SK-N-SH treated with all-trans-retinoic acid at 6 μM for 48 hours (cell line): ENCODE data around the gene PLXDC2.

Experiments used
- ATAC-seq: fragments of 200-7000 bp; cut with Tn5 transposase; 3 replicates; pipeline ENCODE4 v1.9.1; 2020; ENCODE audit warnings: mild to moderate bottlenecking, moderate library complexity
- ARNTL ChIP-seq: fragments of 450-650 bp; formaldehyde crosslinking; IDR thresholded peaks from 2 replicates; pipeline ENCODE4 v1.5.0; 2020; ENCODE audit warnings: low read depth, mild to moderate bottlenecking, moderate library complexity, borderline replicate concordance
- BACH2 ChIP-seq: fragments of 250-450 bp; sonication (Bioruptor Pico); IDR thresholded peaks from 2 replicates; pipeline ENCODE4 v1.9.0; 2021; ENCODE audit warnings: mild to moderate bottlenecking, borderline replicate concordance
- CREB5 ChIP-seq: fragments of 250-450 bp; sonication (Bioruptor Pico); IDR thresholded peaks from 2 replicates; pipeline ENCODE4 v1.5.1; 2020; ENCODE audit warnings: low read depth, mild to moderate bottlenecking, moderate library complexity
- CSDC2 ChIP-seq: fragments of 250-450 bp; sonication (Bioruptor Pico); IDR thresholded peaks from 2 replicates; pipeline ENCODE4 v1.5.0; 2020; ENCODE audit warnings: mild to moderate bottlenecking, moderate library complexity
- ESRRG ChIP-seq: fragments of 250-450 bp; sonication (Bioruptor Pico); IDR thresholded peaks from 2 replicates; pipeline ENCODE4 v1.6.1; 2021; ENCODE audit warnings: mild to moderate bottlenecking
- GLIS3 ChIP-seq: fragments of 250-450 bp; sonication (Bioruptor Pico); IDR thresholded peaks from 2 replicates; pipeline ENCODE4 v1.5.0; 2020; ENCODE audit warnings: mild to moderate bottlenecking, moderate library complexity
- ISL1 ChIP-seq: fragments of 250-450 bp; sonication (Bioruptor Pico); IDR thresholded peaks from 2 replicates; pipeline ENCODE4 v2.1.2; 2022; ENCODE audit warnings: mild to moderate bottlenecking, moderate library complexity
- OSR1 ChIP-seq: fragments of 250-450 bp; sonication (Bioruptor Pico); IDR thresholded peaks from 2 replicates; pipeline ENCODE4 v1.8.0; 2022; ENCODE audit warnings: moderate library complexity, mild to moderate bottlenecking, inconsistent platforms
- PATZ1 ChIP-seq: fragments of 250-450 bp; sonication (Bioruptor Pico); IDR thresholded peaks from 2 replicates; pipeline ENCODE4 v1.8.0; 2020; ENCODE audit warnings: mild to moderate bottlenecking, moderate library complexity, borderline replicate concordance
- PPARA ChIP-seq: fragments of 250-450 bp; sonication (Bioruptor Pico); IDR thresholded peaks from 2 replicates; pipeline ENCODE4 v1.5.0; 2020; ENCODE audit warnings: mild to moderate bottlenecking, borderline replicate concordance
- RARB ChIP-seq: fragments of 250-450 bp; sonication (Bioruptor Pico); IDR thresholded peaks from 2 replicates; pipeline ENCODE4 v1.8.0; 2021; ENCODE audit warnings: mild to moderate bottlenecking, moderate library complexity
- TCF4 ChIP-seq: fragments of 250-450 bp; sonication (Bioruptor Pico); IDR thresholded peaks from 2 replicates; pipeline ENCODE4 v1.8.0; 2021; ENCODE audit warnings: mild to moderate bottlenecking, moderate library complexity, borderline replicate concordance
- TOX ChIP-seq: fragments of 250-450 bp; sonication (Bioruptor Pico); IDR thresholded peaks from 2 replicates; pipeline ENCODE4 v1.8.0; 2021; ENCODE audit warnings: mild to moderate bottlenecking, moderate library complexity, borderline replicate concordance
- TSHZ2 ChIP-seq: fragments of 250-450 bp; sonication (Bioruptor Pico); IDR thresholded peaks from 2 replicates; pipeline ENCODE4 v1.5.0; 2020; ENCODE audit warnings: mild to moderate bottlenecking, moderate library complexity
- ZC3H10 ChIP-seq: fragments of 250-450 bp; sonication (Bioruptor Pico); IDR thresholded peaks from 2 replicates; pipeline ENCODE4 v1.5.1; 2021; ENCODE audit warnings: mild to moderate bottlenecking, moderate library complexity
- ZFP3 ChIP-seq: fragments of 250-450 bp; sonication (Bioruptor Pico); IDR thresholded peaks from 2 replicates; pipeline ENCODE4 v1.5.0; 2020; ENCODE audit warnings: mild to moderate bottlenecking, moderate library complexity
- ZFP30 ChIP-seq: fragments of 450-650 bp; formaldehyde crosslinking; IDR thresholded peaks from 2 replicates; pipeline ENCODE4 v1.5.0; 2022; ENCODE audit warnings: mild to moderate bottlenecking, moderate library complexity
- ZNF565 ChIP-seq: fragments of 450-650 bp; formaldehyde crosslinking; conservative IDR thresholded peaks from 2 replicates; pipeline ENCODE4 v1.5.0; 2020; ENCODE audit warnings: low read depth, mild to moderate bottlenecking, moderate library complexity
- ZNF70 ChIP-seq: fragments of 450-650 bp; formaldehyde crosslinking; IDR thresholded peaks from 2 replicates; pipeline ENCODE4 v1.5.0; 2020; ENCODE audit warnings: mild to moderate bottlenecking, moderate library complexity
- TF ChIP-seq, protein P1 (sequence below): fragments of 250-450 bp; sonication (Bioruptor Pico); IDR thresholded peaks from 2 replicates; pipeline ENCODE4 v1.8.0; 2021; ENCODE audit warnings: low read depth, mild to moderate bottlenecking, moderate library complexity, borderline replicate concordance
- TF ChIP-seq, protein P2 (sequence below): fragments of 250-450 bp; sonication (Bioruptor Pico); IDR thresholded peaks from 2 replicates; pipeline ENCODE4 v1.5.1; 2021; ENCODE audit warnings: mild to moderate bottlenecking, moderate library complexity

PLXDC2 gene

GRCh38 chr10:20247891-20248708, 431.9 kb downstream of the PLXDC2 start:
- TF ChIP-seq ZFP30: no peak
- TF ChIP-seq, protein P1, sequence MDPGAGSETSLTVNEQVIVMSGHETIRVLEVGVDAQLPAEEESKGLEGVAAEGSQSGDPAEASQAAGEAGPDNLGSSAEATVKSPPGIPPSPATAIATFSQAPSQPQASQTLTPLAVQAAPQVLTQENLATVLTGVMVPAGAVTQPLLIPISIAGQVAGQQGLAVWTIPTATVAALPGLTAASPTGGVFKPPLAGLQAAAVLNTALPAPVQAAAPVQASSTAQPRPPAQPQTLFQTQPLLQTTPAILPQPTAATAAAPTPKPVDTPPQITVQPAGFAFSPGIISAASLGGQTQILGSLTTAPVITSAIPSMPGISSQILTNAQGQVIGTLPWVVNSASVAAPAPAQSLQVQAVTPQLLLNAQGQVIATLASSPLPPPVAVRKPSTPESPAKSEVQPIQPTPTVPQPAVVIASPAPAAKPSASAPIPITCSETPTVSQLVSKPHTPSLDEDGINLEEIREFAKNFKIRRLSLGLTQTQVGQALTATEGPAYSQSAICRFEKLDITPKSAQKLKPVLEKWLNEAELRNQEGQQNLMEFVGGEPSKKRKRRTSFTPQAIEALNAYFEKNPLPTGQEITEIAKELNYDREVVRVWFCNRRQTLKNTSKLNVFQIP (CRISPR knock-in tag): no peak
- no peak for TF ChIP-seq GLIS3 (CRISPR knock-in tag)
- TF ChIP-seq ESRRG (CRISPR knock-in tag): no peak
- TF ChIP-seq ZNF565 (CRISPR knock-in tag): no peak
- TF ChIP-seq ZNF70 (CRISPR knock-in tag): no peak
- no peak for ATAC-seq

- ATAC-seq: no peak
- TF ChIP-seq RARB (CRISPR knock-in tag): no peak
Observed at GRCh38 chr10:20254078-20254477, 437.8 kb downstream of the PLXDC2 start.

- TF ChIP-seq ZC3H10 (CRISPR knock-in tag): no peak
- TF ChIP-seq TSHZ2: no peak
- TF ChIP-seq, protein P2, sequence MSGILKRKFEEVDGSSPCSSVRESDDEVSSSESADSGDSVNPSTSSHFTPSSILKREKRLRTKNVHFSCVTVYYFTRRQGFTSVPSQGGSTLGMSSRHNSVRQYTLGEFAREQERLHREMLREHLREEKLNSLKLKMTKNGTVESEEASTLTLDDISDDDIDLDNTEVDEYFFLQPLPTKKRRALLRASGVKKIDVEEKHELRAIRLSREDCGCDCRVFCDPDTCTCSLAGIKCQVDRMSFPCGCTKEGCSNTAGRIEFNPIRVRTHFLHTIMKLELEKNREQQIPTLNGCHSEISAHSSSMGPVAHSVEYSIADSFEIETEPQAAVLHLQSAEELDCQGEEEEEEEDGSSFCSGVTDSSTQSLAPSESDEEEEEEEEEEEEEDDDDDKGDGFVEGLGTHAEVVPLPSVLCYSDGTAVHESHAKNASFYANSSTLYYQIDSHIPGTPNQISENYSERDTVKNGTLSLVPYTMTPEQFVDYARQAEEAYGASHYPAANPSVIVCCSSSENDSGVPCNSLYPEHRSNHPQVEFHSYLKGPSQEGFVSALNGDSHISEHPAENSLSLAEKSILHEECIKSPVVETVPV (CRISPR knock-in tag): no peak
- TF ChIP-seq ZFP3 (CRISPR knock-in tag): no peak
- no peak for TF ChIP-seq CSDC2
- TF ChIP-seq, protein P1 (CRISPR knock-in tag): no peak
- TF ChIP-seq RARB (CRISPR knock-in tag): no peak
- TF ChIP-seq, all 23 proteins: peak for 0
- no peak for ATAC-seq
Observed at GRCh38 chr10:20254497-20254896, 438.3 kb downstream of the PLXDC2 start.

DNA sequence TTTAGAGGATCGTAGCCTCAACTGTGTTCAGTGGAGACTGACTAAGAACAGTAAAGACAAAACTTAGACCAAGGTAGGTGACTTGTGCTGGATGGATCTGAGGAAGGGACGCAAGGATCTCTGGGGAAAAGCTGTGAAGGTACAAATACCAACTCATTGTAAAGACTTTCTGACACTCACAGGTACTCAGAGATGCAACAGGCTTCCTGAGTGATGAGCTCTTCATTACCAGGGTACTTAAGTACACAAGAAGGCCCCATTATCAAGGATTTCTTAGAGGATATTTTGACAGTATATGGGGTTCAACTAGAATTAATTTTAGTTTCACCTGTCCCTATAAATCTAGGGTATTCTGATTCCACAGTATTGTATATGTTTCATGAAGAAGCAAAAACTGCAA, 440.7 kb downstream of the PLXDC2 start:
- no peak for ATAC-seq
- TF ChIP-seq RARB (CRISPR knock-in tag): no peak
- TF ChIP-seq ARNTL (CRISPR knock-in tag): no peak
- TF ChIP-seq GLIS3 (CRISPR knock-in tag): no peak
- no peak for TF ChIP-seq ZNF70 (CRISPR knock-in tag)
- TF ChIP-seq ISL1 (CRISPR knock-in tag): no peak
- no peak for TF ChIP-seq TOX
- TF ChIP-seq CSDC2: no peak
- no peak for TF ChIP-seq ESRRG (CRISPR knock-in tag)
- no peak for TF ChIP-seq TCF4 (CRISPR knock-in tag)
- TF ChIP-seq ZC3H10 (CRISPR knock-in tag): no peak
- no peak for TF ChIP-seq OSR1
- TF ChIP-seq CREB5 (CRISPR knock-in tag): no peak
- no peak for TF ChIP-seq PPARA (CRISPR knock-in tag)
- no peak for TF ChIP-seq BACH2 (CRISPR knock-in tag)
- TF ChIP-seq, protein P2 (CRISPR knock-in tag): no peak
- TF ChIP-seq, protein P1 (CRISPR knock-in tag): no peak
- no peak for TF ChIP-seq PATZ1 (CRISPR knock-in tag)
- TF ChIP-seq, all 23 proteins: peak for 0
